Endothelial cell of hepatic sinusoid (primary cell): ENCODE results near the gene SLC39A5.
"Not testable (repeated sequence)": the region's sequence is repeated elsewhere in the genome, so short reads cannot be mapped to it uniquely, and the experiment has no call there.

ENCODE experiments used
- in situ Hi-C: cut with HindIII; loops from 2 replicates; pipeline ENCODE4 v1.10.0; 2017; ENCODE audit warnings: low sequenced_read_pairs

SLC39A5 gene

GRCh38 chr12:56266693-56267442, 37.0 kb downstream of the SLC39A5 start, which contains the start of gene COQ10A:
Gene COQ10A (plus strand): TSS chr12:56266942. CDS start chr12:56267119, 177 bp downstream.
- in situ Hi-C loops = no loop called here

- in situ Hi-C loops = no loop called here
These were observed 37.7 kb downstream of the SLC39A5 start for GRCh38 chr12:56267443-56268071.

- in situ Hi-C loops = no loop called here
These were observed 41.2 kb downstream of the SLC39A5 start for GRCh38 chr12:56271031-56271430.

- in situ Hi-C loops = not testable (repeated sequence)
These were observed 42.6 kb downstream of the SLC39A5 start for GRCh38 chr12:56272468-56272867.

- in situ Hi-C loops = no loop called here
These were observed 44.4 kb downstream of the SLC39A5 start for GRCh38 chr12:56274299-56274698.

- in situ Hi-C loops = no loop called here
These were observed 49.1 kb downstream of the SLC39A5 start for GRCh38 chr12:56278905-56279304.

GRCh38 chr12:56280849-56281248, 51.0 kb downstream of the SLC39A5 start:
- in situ Hi-C loops = no loop called here

- in situ Hi-C loops = no loop called here
These were observed 52.2 kb downstream of the SLC39A5 start for GRCh38 chr12:56282030-56282429.

GRCh38 chr12:56282579-56282978, 52.7 kb downstream of the SLC39A5 start:
- in situ Hi-C loops = no loop called here

- in situ Hi-C loops = not testable (repeated sequence)
These were observed 54.4 kb downstream of the SLC39A5 start for GRCh38 chr12:56284263-56284662.

GRCh38 chr12:56286044-56286830, 56.4 kb downstream of the SLC39A5 start:
- in situ Hi-C loops = no loop called here
